ENCODE data around the gene ZNF700.

DNA sequence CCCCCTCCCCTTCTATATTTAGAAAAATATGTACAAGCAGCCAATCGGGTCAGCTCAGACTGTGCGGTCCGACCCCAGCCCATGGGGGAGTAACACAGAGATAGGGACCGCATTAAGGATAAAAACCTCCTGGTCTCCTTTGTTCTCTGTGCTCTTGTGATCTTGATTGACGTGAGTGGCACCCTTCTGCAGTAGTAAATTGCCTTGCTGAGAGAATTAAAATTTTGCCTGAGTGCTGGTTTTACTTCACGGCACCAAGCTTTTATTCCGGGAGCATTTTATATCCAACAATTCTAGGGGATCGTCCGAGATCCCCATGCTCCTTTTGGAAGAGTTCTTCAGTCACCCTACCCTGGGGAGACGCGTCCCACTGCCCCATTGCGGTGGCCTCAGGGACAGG, 44.3 kb upstream of the ZNF700 start:
- TF ChIP-seq CTCF (IDR thresholded peaks at IDR 0.05; ENCODE audit: low read length) (no peak), EZH2 (optimal IDR thresholded peaks at IDR 0.05; ENCODE audit: low read depth, low read length) (no peak), EZH2phosphoT487 (IDR thresholded peaks at IDR 0.05; ENCODE audit: low read length) (no peak)
